Transverse colon (tissue), 4 donors: ENCODE data around the gene RRH.

Source experiments
- CTCF ChIP-seq, 5 experiments: fragments of 200-600 bp in 3 of 5; fragments of 450-650 bp in 2 of 5; sonication (generic) in 3 of 5; IDR thresholded peaks; 1 replicate in 2 of 5; 2 replicates in 3 of 5; pipeline ENCODE4 v1.5.1; 2016 to 2017; ENCODE audit warnings: antibody characterized with exemption in 5 of 5, inconsistent platforms in 3 of 5, mild to moderate bottlenecking in 2 of 5, moderate library complexity in 1 of 5
- EP300 ChIP-seq: sonication (generic); formaldehyde crosslinking; IDR thresholded peaks from one replicate; pipeline ENCODE4 v1.6.1; 2017; ENCODE audit warnings: antibody characterized with exemption, low read depth
- POLR2A ChIP-seq: fragments of 450-650 bp; IDR thresholded peaks from one replicate; pipeline ENCODE4 v1.6.1; 2016; ENCODE audit warnings: antibody characterized with exemption, mild to moderate bottlenecking, moderate library complexity
- POLR2AphosphoS5 ChIP-seq, 3 donors: sonication (generic); formaldehyde crosslinking; IDR thresholded peaks; one replicate each; pipeline ENCODE4 v1.6.1; 2016; ENCODE audit warnings: antibody characterized with exemption in 3 of 3

- TF ChIP-seq POLR2AphosphoS5 (IDR thresholded peaks at IDR 0.05) (no peak), CTCF (IDR thresholded peaks at IDR 0.05) (no peak), POLR2A (no peak), EP300 (no peak)
Observed at GRCh38 chr4:109848501-109848900, 20.7 kb downstream of the RRH start.
